Dedifferentiated amniotic fluid mesenchymal stem cell (primary cell): ENCODE data around the gene EPN1.

ENCODE experiments used
- DNase-seq: peaks from one replicate; pipeline ENCODE4 v3.0.0-alpha.2; 2016; ENCODE audit errors: extremely low spot score

EPN1 gene

GRCh38 chr19:55674841-55675660 lies at the start of gene EPN1:
Gene EPN1, plus strand, starts transcription at chr19:55675226. Its CDS starts 3,402 bp downstream, at chr19:55678628.
- DNase-seq: peak; percentile 93

GRCh38 chr19:55626350-55626749 lies 48.7 kb upstream of the EPN1 start:
- no peak for DNase-seq

GRCh38 chr19:55632463-55632834 lies 42.6 kb upstream of the EPN1 start:
- peak; percentile 96 for DNase-seq

- no peak for DNase-seq
Observed at GRCh38 chr19:55633861-55634260, 41.2 kb upstream of the EPN1 start.

- no peak for DNase-seq
Observed at GRCh38 chr19:55635334-55635717, 39.7 kb upstream of the EPN1 start.

GRCh38 chr19:55635856-55636440 lies 39.1 kb upstream of the EPN1 start:
- DNase-seq: no peak

- no peak for DNase-seq
Observed at GRCh38 chr19:55636723-55637122, 38.3 kb upstream of the EPN1 start.

- no peak for DNase-seq
Observed at GRCh38 chr19:55637534-55637933, 37.5 kb upstream of the EPN1 start.

- DNase-seq: no peak
Observed at GRCh38 chr19:55638864-55639359, 36.1 kb upstream of the EPN1 start.

GRCh38 chr19:55640043-55640576 lies 34.9 kb upstream of the EPN1 start:
- peak; percentile 47 for DNase-seq

GRCh38 chr19:55640577-55641425 lies 34.2 kb upstream of the EPN1 start, which contains the start of gene ZNF580:
Gene ZNF580, plus strand, starts transcription at chr19:55641002. Its CDS starts 1,507 bp downstream, at chr19:55642509.
- DNase-seq: peak; percentile 57

GRCh38 chr19:55641426-55642152 lies 33.4 kb upstream of the EPN1 start:
- no peak for DNase-seq

GRCh38 chr19:55642153-55643002 lies 32.6 kb upstream of the EPN1 start:
- no peak for DNase-seq

- DNase-seq: peak; percentile 66
Observed at GRCh38 chr19:55643003-55643886, 31.8 kb upstream of the EPN1 start, which contains the start of gene ZNF581. Gene ZNF581, plus strand, starts transcription at chr19:55643649. Its CDS starts 923 bp downstream, at chr19:55644572.

GRCh38 chr19:55643887-55644176 lies 31.2 kb upstream of the EPN1 start:
- DNase-seq: no peak

- no peak for DNase-seq
Observed at GRCh38 chr19:55644191-55644833, 30.7 kb upstream of the EPN1 start.

- no peak for DNase-seq
Observed at GRCh38 chr19:55644842-55645511, 30.0 kb upstream of the EPN1 start.

GRCh38 chr19:55645512-55645881 lies 29.5 kb upstream of the EPN1 start:
- no peak for DNase-seq
